ENCODE measurements around the gene TEC.

GRCh38 chr4:48180234-48180633 lies 89.4 kb downstream of the TEC start:
- no peak for TF ChIP-seq POLR2A (IDR thresholded peaks at IDR 0.05)
- TF ChIP-seq CTCF (IDR thresholded peaks at IDR 0.05): no peak
